Ishikawa (cell line): Measurements from ENCODE around the gene PBX3.

Experiments used
- CEBPB ChIP-seq: IDR thresholded peaks from 2 replicates; pipeline ENCODE4 v1.6.1; 2012
- CREB1 ChIP-seq: IDR thresholded peaks from 2 replicates; pipeline ENCODE4 v1.6.1; 2012; ENCODE audit warnings: low read depth
- EGR1 ChIP-seq: IDR thresholded peaks from 2 replicates; pipeline ENCODE4 v1.6.1; 2012
- EP300 ChIP-seq: IDR thresholded peaks from 2 replicates; pipeline ENCODE4 v1.6.1; 2012; ENCODE audit warnings: borderline replicate concordance
- FOXM1 ChIP-seq: IDR thresholded peaks from 2 replicates; pipeline ENCODE4 v1.6.1; 2012; ENCODE audit warnings: low read depth, borderline replicate concordance
- MAX ChIP-seq: IDR thresholded peaks from 2 replicates; pipeline ENCODE4 v1.6.1; 2012
- NFIC ChIP-seq: IDR thresholded peaks from 2 replicates; pipeline ENCODE4 v1.6.1; 2012
- RAD21 ChIP-seq: IDR thresholded peaks from 2 replicates; pipeline ENCODE4 v1.6.1; 2012; ENCODE audit warnings: low read depth
- REST ChIP-seq: IDR thresholded peaks from 2 replicates; pipeline ENCODE4 v1.6.1; 2012; ENCODE audit warnings: low read depth, mild to moderate bottlenecking
- TAF1 ChIP-seq: IDR thresholded peaks from 2 replicates; pipeline ENCODE4 v1.6.1; 2012; ENCODE audit warnings: low read depth, mild to moderate bottlenecking
- TCF12 ChIP-seq: IDR thresholded peaks from 2 replicates; pipeline ENCODE4 v1.6.1; 2012; ENCODE audit warnings: low read depth
- TEAD4 ChIP-seq: IDR thresholded peaks from 2 replicates; pipeline ENCODE4 v1.6.1; 2012
- USF1 ChIP-seq: IDR thresholded peaks from 2 replicates; pipeline ENCODE4 v1.6.1; 2012
- YY1 ChIP-seq: IDR thresholded peaks from 2 replicates; pipeline ENCODE4 v1.6.1; 2012; ENCODE audit warnings: low read depth
- ZBTB7A ChIP-seq: IDR thresholded peaks from 2 replicates; pipeline ENCODE4 v1.6.1; 2012; ENCODE audit warnings: low read depth

Gene PBX3

DNA sequence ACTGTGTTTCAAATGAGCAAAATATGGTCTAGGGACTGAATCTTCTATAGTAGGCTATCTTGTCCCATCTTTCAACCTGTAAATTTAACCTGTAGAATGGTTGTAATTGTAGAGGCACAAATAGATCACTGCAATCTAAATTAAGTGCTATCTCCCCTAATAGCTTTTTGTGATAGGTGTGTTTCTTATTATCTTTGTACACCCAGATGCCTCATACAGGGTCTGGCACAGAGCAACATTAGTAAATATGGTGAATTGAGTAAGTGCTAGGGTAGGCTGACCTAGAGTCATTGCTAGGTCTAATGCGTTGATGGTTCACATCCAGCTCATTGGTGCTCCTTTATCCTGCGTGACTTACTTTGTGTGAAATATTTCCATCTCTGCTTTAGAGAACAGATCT is 100.6 kb downstream of the PBX3 start:
- TF ChIP-seq CREB1 (no peak), RAD21 (no peak), USF1 (no peak), REST (no peak), MAX (no peak), CEBPB (no peak), EP300 (no peak), TAF1 (no peak), YY1 (no peak), TCF12 (no peak), ZBTB7A (no peak)

DNA sequence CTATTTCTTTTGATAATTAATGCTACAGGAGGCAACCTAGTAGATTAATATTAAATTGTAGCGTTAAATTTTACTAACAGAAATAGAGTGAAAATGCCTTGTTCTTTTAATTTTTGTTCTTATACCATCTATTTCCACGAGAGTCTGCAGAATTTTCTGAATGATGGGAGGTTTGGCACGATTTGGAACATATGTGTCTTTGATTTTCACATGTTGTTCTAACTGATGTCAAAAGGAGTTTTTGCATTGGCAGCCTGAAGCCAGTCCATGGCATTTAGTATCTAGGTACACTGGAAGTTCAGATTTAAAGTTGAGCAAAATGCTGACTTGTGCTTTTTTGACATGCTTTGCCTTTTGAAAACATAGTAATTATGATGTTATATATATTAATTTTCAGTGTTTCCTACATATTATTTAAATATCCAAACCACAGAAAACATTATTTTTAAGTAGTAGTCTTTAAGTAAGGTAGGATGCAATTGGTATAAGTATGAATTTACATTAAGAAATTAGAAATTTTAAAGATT is 103.0 kb downstream of the PBX3 start:
- TF ChIP-seq RAD21 (no peak), ZBTB7A (no peak), YY1 (no peak), TEAD4 (no peak), TAF1 (no peak), CREB1 (no peak), REST (no peak), CEBPB (no peak), EP300 (no peak), NFIC (no peak), USF1 (no peak), TCF12 (no peak), EGR1 (no peak), FOXM1 (no peak), MAX (no peak)

DNA sequence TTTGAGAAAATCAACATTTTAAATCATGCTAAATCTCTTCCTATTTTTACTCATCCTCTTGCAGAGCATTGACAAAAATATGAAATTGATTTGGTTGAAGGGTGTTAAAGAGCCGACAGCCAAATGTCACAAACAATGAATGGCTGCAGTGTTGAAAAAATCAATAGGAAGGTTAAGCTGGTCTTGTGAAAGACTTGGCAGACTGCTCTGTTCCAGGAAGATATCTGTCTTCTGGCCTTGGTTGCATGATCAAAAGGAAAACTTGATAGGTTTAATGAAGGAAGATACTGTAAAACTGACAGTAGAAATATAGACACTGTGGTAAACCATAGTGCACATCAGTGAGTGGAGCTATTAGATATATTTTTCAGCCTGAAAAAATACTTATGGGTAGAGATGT is 103.6 kb downstream of the PBX3 start:
- TF ChIP-seq TEAD4 = no peak
- no peak for TF ChIP-seq ZBTB7A
- TF ChIP-seq EP300 = no peak
- TF ChIP-seq TAF1 = no peak
- TF ChIP-seq CEBPB = no peak
- no peak for TF ChIP-seq MAX
- no peak for TF ChIP-seq FOXM1
- TF ChIP-seq REST = no peak
- TF ChIP-seq RAD21 = no peak
- TF ChIP-seq EGR1 = no peak
- TF ChIP-seq YY1 = no peak
- no peak for TF ChIP-seq USF1
- no peak for TF ChIP-seq TCF12
- no peak for TF ChIP-seq NFIC
- no peak for TF ChIP-seq CREB1

- TF ChIP-seq RAD21 (no peak), FOXM1 (no peak), TEAD4 (no peak)
Measured at GRCh38 chr9:125851979-125852378, 104.8 kb downstream of the PBX3 start.
